GM06990 (cell line): ENCODE measurements around the gene TCHHL1.

ENCODE experiments used
- DNase-seq: peaks from one replicate; pipeline ENCODE4 v3.0.0-alpha.2; 2011; ENCODE audit not compliant: insufficient read length; ENCODE audit errors: extremely low read depth
- H3K27me3 ChIP-seq: replicated peaks from 2 replicates; pipeline ENCODE4 v1.6.0; 2011; ENCODE audit warnings: low read length; ENCODE audit not compliant: control insufficient read depth, insufficient read depth
- H3K36me3 ChIP-seq: 2 replicates; pipeline ENCODE4 v1.5.1; 2011; ENCODE audit warnings: low read length; ENCODE audit not compliant: control insufficient read depth, insufficient read depth
- H3K4me3 ChIP-seq: replicated peaks from 2 replicates; pipeline ENCODE4 v1.5.1; 2011; ENCODE audit warnings: low read depth, mild to moderate bottlenecking, control low read depth, low read length
- TF ChIP-seq, protein P1 (sequence below): IDR thresholded peaks from 2 replicates; pipeline ENCODE4 v1.5.1; 2011; ENCODE audit warnings: low read length, control low read depth, mild to moderate bottlenecking, inconsistent platforms; ENCODE audit not compliant: insufficient read depth, poor library complexity, severe bottlenecking

TCHHL1 gene

DNA sequence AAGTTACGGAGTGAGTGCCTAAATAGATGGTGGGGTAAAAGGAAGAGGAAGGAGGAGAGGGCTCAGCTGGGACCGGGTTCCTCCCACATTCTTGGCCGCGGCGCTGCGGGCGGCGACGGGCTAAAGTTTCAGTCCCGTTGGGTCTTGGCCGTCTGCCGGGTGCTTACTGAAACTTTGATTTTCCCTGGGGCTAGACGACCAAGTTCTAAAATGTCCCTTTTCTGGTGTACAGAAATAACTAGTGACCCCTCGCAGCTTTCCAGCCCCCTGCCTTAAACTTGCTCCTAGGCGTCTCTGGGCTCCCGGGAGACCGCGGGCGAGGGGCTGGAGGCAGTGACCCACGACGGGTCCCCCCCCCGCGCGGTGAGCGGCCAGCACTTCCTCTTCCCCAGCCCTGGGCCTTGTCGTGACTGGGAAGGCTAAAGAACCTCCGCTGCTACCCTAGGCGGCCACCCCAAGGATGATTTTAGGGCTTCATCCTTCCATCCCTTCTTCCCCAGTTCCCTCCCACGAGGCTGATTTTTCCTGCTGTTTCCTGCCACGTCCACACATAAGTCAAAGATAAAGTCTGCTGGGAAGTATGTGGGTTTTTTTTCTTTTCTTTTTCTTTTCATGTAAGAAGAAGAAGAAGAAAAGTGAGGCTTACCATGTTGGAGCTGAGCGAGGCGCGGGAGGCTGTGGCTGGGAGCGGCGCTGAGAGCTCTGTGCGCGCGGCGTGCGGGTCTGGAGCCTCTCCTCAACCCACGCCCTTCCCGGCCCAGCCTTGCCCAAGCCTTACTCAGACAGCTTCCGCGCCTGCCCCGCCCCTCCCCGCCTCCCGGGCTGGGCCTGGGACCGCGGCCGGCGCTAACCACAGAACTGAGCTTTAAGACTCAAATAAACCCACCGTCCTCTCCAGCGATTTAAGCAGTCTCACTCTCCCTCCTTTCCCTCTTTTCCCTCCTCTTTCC lies 52.3 kb downstream of the TCHHL1 start, which contains the start of gene S100A11:
S100A11 (minus strand) TSS at position 738 of the 950 bp plus-strand sequence; CDS start at position 649, 89 bp downstream.
- peak; percentile 71 for DNase-seq
- no peaks in the 10 kb centered on the region; the same call in 1 of the 2 replicates for H3K27me3 ChIP-seq
- peaks cover 13% of the 10 kb centered on the region for H3K36me3 ChIP-seq
- peak within 1 kb of the TSS; percentile 75 for H3K4me3 ChIP-seq
- TF ChIP-seq, protein P1, sequence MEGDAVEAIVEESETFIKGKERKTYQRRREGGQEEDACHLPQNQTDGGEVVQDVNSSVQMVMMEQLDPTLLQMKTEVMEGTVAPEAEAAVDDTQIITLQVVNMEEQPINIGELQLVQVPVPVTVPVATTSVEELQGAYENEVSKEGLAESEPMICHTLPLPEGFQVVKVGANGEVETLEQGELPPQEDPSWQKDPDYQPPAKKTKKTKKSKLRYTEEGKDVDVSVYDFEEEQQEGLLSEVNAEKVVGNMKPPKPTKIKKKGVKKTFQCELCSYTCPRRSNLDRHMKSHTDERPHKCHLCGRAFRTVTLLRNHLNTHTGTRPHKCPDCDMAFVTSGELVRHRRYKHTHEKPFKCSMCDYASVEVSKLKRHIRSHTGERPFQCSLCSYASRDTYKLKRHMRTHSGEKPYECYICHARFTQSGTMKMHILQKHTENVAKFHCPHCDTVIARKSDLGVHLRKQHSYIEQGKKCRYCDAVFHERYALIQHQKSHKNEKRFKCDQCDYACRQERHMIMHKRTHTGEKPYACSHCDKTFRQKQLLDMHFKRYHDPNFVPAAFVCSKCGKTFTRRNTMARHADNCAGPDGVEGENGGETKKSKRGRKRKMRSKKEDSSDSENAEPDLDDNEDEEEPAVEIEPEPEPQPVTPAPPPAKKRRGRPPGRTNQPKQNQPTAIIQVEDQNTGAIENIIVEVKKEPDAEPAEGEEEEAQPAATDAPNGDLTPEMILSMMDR: no peak

DNA sequence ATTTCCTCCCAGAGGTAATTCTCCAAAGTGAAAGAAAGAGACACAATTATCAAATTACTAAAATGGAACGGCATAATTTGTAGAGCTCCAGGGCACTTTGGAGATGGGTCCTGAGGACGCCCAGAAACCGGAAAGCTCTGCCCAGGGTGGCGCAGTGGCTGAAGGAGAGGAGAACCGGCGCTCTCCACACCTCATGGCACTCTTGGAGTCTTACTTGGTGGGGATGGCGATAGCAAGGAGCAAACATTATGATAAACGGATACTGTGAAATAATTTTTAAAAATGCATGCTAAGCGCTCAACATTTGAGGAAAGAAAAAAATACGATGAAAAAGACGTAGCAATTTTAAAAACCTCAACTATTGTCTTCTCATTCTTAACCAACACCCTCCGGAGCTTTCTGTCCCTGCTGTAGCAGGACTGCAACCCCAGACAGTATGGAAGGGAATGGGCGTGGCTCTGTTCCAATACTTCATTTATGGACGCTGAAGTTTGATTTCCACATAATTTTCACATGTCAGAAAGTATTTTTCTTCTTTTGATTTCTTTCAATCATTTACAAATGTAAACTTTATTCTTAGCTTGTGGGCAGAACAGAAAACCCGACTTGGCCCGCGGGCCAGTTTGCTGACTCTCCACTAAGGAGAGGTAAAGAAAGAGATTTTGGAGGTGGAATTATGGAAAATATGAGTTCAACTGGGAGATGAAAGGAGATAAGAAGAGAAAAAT lies 53.2 kb downstream of the TCHHL1 start:
- Histone ChIP-seq H3K36me3 (peaks cover 13% of the 10 kb centered on the region), H3K4me3 (peak overlapping the region; percentile 75), H3K27me3 (no peaks in the 10 kb centered on the region)
- TF ChIP-seq, protein P1: no peak
- DNase-seq: no peak

DNA sequence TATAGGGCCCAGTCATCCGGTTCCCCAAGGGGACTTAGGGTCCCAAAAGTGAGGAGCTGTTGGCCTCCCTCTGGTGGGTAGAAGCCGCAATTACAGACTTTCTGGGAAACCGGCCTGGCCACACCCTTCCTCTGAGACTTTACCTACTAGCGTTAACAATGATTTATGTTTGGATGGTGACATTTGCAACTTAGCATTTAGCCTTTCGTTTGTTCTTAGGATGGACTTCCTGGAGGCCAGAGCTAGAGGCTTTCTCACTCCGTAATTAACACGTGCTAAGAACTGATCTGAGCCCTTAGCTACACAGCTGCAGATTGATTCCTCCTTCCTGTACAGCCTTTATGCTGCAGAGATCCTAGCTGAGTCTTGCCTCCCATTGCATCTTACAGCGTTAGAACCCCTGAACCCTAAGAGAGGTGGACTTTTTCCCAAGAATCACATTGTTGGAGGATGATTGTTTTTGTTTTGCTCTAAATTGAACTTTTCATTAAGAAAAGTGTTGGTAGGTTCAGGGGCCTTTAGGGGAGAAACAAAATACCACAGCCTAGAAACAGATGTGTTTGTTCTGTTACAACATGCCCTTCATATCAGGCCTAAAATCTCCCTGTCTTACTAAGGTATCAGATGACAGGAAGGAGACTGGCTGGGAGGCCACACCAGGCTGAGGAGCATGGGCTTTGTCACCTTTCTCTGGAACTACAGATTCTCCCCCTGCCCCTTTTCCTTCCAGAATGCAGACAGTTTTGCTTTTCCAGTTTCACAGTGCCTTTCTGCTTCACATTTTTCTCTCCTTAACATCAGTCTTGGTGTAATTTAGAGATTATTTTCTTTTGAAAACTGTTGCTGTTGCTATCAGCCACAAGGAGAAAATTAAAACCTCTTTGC lies 54.0 kb downstream of the TCHHL1 start:
- TF ChIP-seq, protein P1: peak; percentile 81
- Histone ChIP-seq H3K36me3 (peaks cover 13% of the 10 kb centered on the region), H3K4me3 (peak overlapping the region; percentile 75), H3K27me3 (no peaks in the 10 kb centered on the region)
- peak; percentile 60 for DNase-seq

DNA sequence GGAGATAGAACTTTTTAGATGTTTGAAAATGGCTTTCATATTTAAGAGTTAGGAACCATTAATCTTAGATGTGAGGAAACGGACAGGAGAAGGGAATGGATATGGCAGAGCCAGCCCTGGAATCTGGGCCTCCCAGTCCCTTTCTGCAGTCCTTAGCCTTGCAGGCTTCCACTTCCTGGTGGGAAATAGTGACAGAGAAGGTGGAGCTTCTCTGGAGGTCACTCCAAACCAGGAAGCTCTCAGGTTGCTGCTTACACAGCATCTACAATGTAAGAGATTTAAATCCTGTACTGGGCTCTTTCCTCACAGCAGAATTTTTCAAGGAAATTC lies 54.6 kb downstream of the TCHHL1 start:
- no peak for DNase-seq
- no peaks in the 10 kb centered on the region for H3K27me3 ChIP-seq
- TF ChIP-seq, protein P1: no peak
- peak overlapping the region; percentile 75 for H3K4me3 ChIP-seq
- H3K36me3 ChIP-seq: peaks cover 13% of the 10 kb centered on the region
